Esophagus muscularis mucosa (tissue), 4 donors: ENCODE data around the gene ENTPD8. TPM values are rescaled to one million over a fixed set of nuclear protein-coding genes. Genes with fewer than 3 reads are reported as not detected.
A peak's percentile ranks its signal among the peaks of the same experiment; 100 is the strongest.

ENCODE experiments used
- DNase-seq: peaks from one replicate; pipeline ENCODE4 v3.0.0-alpha.2; 2017; ENCODE audit errors: extremely low spot score
- H3K27ac ChIP-seq, 4 donors: fragments of 200-600 bp; sonication (generic); replicated peaks in 1 of 4; 1 replicate in 3 of 4; 2 replicates in 1 of 4; pipeline ENCODE4 v1.5.1; 2016 to 2019; ENCODE audit warnings: mild to moderate bottlenecking in 1 of 4
- H3K27me3 ChIP-seq, 4 donors: fragments of 200-600 bp; sonication (generic); one replicate each; pipeline versions ENCODE4 v1.5.1 to v1.6.0; 2016 to 2019
- H3K36me3 ChIP-seq, 4 donors: fragments of 200-600 bp; sonication (generic); one replicate each; pipeline ENCODE4 v1.5.1; 2016 to 2019
- H3K4me1 ChIP-seq, 4 donors: fragments of 200-600 bp; sonication (generic); one replicate each; pipeline ENCODE4 v1.5.1; 2016 to 2019
- H3K4me3 ChIP-seq, 4 donors: fragments of 200-600 bp; sonication (generic); 1 replicate in 2 of 4; 2 replicates in 2 of 4; pipeline ENCODE4 v1.5.1; 2016 to 2019; ENCODE audit warnings: mild to moderate bottlenecking in 4 of 4, moderate library complexity in 1 of 4
- H3K9me3 ChIP-seq, 4 donors: fragments of 200-600 bp; sonication (generic); 1 replicate in 3 of 4; 2 replicates in 1 of 4; pipeline ENCODE4 v1.5.1; 2016 to 2019
- CTCF ChIP-seq, 3 experiments: fragments of 200-600 bp in 2 of 3; fragments of 450-650 bp in 1 of 3; sonication (generic) in 2 of 3; IDR thresholded peaks; one replicate each; pipeline ENCODE4 v1.5.1; 2017 to 2019; ENCODE audit warnings: antibody characterized with exemption in 3 of 3, mild to moderate bottlenecking in 2 of 3, moderate library complexity in 1 of 3
- EP300 ChIP-seq: sonication (generic); formaldehyde crosslinking; IDR thresholded peaks from one replicate; pipeline ENCODE4 v1.6.1; 2017; ENCODE audit warnings: antibody characterized with exemption
- POLR2A ChIP-seq: fragments of 450-650 bp; IDR thresholded peaks from one replicate; pipeline ENCODE4 v1.6.1; 2017; ENCODE audit warnings: antibody characterized with exemption, moderate library complexity, mild to moderate bottlenecking, low read depth
- POLR2AphosphoS5 ChIP-seq, 2 donors: sonication (generic); formaldehyde crosslinking; IDR thresholded peaks; one replicate each; pipeline ENCODE4 v1.6.1; 2017; ENCODE audit warnings: antibody characterized with exemption in 2 of 2
- WGBS: methylation state at CpG from one replicate; pipeline ENCODE4 v1.1.5; 2018; 5-methylcytosine and 5-hydroxymethylcytosine counted together
- intact Hi-C: fragments of 100-400 bp; cut with DNase I; formaldehyde crosslinking; loops from one replicate; pipeline ENCODE4 v1.15.1; 2023
- total RNA-seq, 4 donors: library from RNA; depleted of rRNA; stranded (reverse); fragments of >200 nt; gene quantifications; one replicate each; pipeline versions ENCODE4 v1.1.0 to v1.2.1, GENCODE V29; 2016

The ENTPD8 gene
- total RNA-seq, 4 donors from 2014 or later: not detected

GRCh38 chr9:137394866-137395665, 46.1 kb downstream of the ENTPD8 start:
- WGBS: 92% methylated on average over 27 of the region's 36 CpGs
- H3K27ac ChIP-seq: no peak overlapping the region
- TF ChIP-seq POLR2AphosphoS5 (IDR thresholded peaks at IDR 0.05): no peak
- no peak for TF ChIP-seq EP300
- TF ChIP-seq POLR2A: no peak
- H3K4me1 ChIP-seq: no peaks in the 10 kb centered on the region
- intact Hi-C loops: no loop called here
- H3K36me3 ChIP-seq: peaks cover 0 to 53% (median 38%) of the 10 kb centered on the region in 4 donors
- no peaks in the 10 kb centered on the region for H3K27me3 ChIP-seq
- DNase-seq: no peak
- no peak overlapping the region for H3K4me3 ChIP-seq
- no peaks in the 10 kb centered on the region for H3K9me3 ChIP-seq

- intact Hi-C loops: no loop called here
These were observed 47.7 kb downstream of the ENTPD8 start for GRCh38 chr9:137393176-137394150.

GRCh38 chr9:137392232-137393007, 48.7 kb downstream of the ENTPD8 start:
- WGBS: 95% methylated on average over 16 of the region's 23 CpGs
- peaks cover 0 to 60% (median 45%) of the 10 kb centered on the region in 4 donors for H3K36me3 ChIP-seq

More at GRCh38 chr9:137393176-137394150, 47.7 kb downstream of the ENTPD8 start:
- peaks cover 0 to 54% (median 46%) of the 10 kb centered on the region in 4 donors for H3K36me3 ChIP-seq
- peaks cover 0 to under 1% (median under 1%) of the 10 kb centered on the region in 4 donors for H3K4me1 ChIP-seq
- H3K4me3 ChIP-seq: no peak overlapping the region
- no peak for TF ChIP-seq POLR2AphosphoS5 (IDR thresholded peaks at IDR 0.05)
- TF ChIP-seq POLR2A: no peak
- TF ChIP-seq EP300: no peak
- no peak for TF ChIP-seq CTCF (IDR thresholded peaks at IDR 0.05)
- H3K27ac ChIP-seq: no peak overlapping the region
- no peaks in the 10 kb centered on the region for H3K27me3 ChIP-seq
- WGBS: 93% methylated on average over 17 of the region's 28 CpGs
- no peaks in the 10 kb centered on the region for H3K9me3 ChIP-seq
- DNase-seq: no peak

GRCh38 chr9:137391411-137391754, 49.8 kb downstream of the ENTPD8 start:
- peaks cover 0 to 60% (median 37%) of the 10 kb centered on the region in 4 donors for H3K36me3 ChIP-seq
- H3K4me3 ChIP-seq: peak overlapping the region in 1 of 4 donors; percentile 14
- TF ChIP-seq POLR2A (no peak), CTCF (IDR thresholded peaks at IDR 0.05) (no peak), POLR2AphosphoS5 (IDR thresholded peaks at IDR 0.05) (no peak), EP300 (no peak)
- 81% methylated on average over 11 of the region's 22 CpGs for WGBS
- H3K9me3 ChIP-seq: no peaks in the 10 kb centered on the region
- no peak for DNase-seq
- no peaks in the 10 kb centered on the region for H3K27me3 ChIP-seq
- intact Hi-C loops: no loop called here
- peak overlapping the region; percentile 38 to 73 (median 58) for H3K27ac ChIP-seq
- peaks cover 14 to 19% (median 15%) of the 10 kb centered on the region in 4 donors for H3K4me1 ChIP-seq

More at GRCh38 chr9:137392232-137393007, 48.7 kb downstream of the ENTPD8 start:
- no peak overlapping the region for H3K27ac ChIP-seq
- peaks cover 8 to 11% (median 10%) of the 10 kb centered on the region in 4 donors for H3K4me1 ChIP-seq
- intact Hi-C loops: no loop called here
- H3K4me3 ChIP-seq: no peak overlapping the region
- no peaks in the 10 kb centered on the region for H3K27me3 ChIP-seq
- DNase-seq: no peak
- TF ChIP-seq POLR2AphosphoS5 (IDR thresholded peaks at IDR 0.05) (no peak), POLR2A (no peak), CTCF (IDR thresholded peaks at IDR 0.05) (no peak), EP300 (no peak)
- no peaks in the 10 kb centered on the region for H3K9me3 ChIP-seq
